Embryonic facial prominence (tissue), 1 donor: ENCODE results near the gene SMYD3.
A peak's percentile ranks its signal among the peaks of the same experiment; 100 is the strongest.

Experiments
- DNase-seq: peaks from one replicate; pipeline ENCODE4 v3.0.0-alpha.2; 2016; ENCODE audit errors: extremely low spot score

Gene SMYD3

DNA sequence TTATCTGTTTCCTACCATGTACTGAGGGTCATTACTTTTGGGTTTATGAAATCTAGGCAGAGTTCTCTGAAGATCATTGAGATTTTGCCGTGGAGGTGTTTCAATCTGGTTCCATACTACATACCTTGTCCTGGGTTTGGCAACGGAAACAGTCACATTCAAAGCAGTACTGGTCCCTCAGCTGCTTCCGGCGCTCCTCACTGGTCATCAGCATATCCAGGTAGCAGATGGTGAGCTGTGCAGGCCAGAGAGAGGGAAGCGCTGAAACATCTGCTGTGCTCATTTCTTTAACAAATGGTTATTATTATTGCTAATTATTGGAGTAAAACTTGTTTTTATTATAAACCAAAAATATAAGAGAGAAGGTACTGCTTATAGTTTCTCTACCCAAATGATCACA is 591.7 kb downstream of the SMYD3 start:
- DNase-seq = no peak

DNA sequence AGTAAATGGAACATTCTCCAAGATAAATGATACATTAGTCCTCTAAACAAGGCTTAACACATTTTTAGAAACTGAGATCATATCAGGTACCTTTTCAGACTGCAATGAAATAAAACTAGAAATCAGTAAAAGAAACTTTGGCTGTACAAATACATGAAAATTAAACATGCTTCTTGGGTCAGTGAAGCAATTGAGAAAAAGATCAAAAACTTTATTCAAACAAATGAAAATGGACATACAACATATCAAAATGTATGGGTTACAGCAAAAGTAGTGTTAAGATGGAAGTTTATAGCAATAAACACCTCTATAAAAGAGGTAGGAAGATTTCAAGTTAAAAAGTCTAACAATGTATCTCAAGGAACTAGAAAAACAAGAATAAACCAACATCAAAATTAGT is 598.5 kb downstream of the SMYD3 start:
- no peak for DNase-seq

DNA sequence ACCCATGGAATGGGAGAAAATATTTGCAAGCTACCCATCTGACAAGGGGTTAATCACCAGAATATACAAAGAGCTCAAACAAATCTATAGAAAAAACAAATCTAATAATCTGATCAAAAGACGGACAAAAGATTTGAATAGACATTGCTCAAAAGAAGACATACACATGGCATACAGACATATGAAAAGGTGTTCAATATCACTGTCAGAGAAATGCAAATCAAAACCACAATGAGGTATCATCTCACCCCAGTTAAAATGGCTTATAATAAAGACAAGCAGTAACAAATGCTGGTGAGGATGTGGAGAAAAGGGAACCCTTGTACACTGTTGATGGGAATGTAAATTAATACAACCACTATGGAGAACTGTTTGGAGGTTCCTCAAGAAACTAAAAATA is 600.9 kb downstream of the SMYD3 start:
- DNase-seq = no peak

DNA sequence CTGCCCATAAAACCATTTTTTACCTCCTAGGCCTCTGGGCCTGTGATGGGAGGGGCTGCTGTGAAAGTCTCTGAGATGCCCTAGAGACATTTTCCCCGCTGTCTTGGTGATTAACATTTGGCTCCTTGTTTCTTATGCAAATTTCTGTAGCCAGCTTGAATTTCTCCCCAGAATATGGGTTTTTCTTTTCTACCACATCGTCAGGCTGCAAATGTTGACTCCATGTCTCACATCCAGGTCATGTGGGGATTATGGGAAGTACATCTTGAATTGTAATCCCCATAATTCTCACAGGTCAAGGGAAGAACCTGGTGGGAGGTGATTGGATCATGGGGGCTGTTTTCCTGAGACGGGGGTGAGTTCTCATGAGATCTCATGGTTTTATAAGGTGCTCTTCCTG is 603.2 kb downstream of the SMYD3 start:
- DNase-seq = no peak

DNA sequence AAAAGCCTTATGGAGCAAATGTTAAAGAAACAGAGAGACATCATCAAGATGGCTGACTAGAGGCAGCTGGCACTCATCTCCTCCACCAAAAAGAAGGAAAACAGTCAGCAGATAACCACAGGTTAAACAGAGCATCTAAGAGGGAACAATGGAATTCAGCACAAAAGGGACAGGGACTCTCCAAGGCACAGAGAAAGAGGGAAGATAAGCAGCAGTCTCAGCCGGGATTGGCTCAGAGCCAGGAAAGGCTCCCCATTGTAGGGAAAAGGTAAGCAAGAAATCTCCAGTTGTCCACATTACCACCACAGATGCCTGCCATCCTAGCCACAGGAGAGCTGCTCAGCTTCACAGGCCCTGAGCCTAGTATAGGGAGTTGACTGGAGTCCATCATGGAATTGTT is 605.5 kb downstream of the SMYD3 start:
- no peak for DNase-seq

DNA sequence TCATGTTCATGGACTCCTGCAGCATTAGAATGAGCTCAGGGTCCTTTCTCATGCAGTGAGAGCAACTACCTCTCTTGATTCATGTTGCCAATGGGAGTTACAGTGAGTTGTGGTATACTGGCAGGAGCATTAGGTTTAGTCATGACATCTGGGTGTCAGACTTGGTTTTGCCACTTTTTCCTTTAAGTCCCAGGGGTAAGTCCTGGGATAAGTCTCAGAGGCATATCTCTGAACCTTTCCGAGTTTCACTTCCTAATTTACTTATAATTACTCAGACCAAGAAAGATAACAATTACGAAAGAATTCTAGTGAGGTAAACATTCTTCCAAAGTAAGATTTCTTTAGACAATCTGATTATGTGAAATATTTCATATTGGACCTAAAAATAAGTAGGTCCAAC is 606.0 kb downstream of the SMYD3 start:
- no peak for DNase-seq

DNA sequence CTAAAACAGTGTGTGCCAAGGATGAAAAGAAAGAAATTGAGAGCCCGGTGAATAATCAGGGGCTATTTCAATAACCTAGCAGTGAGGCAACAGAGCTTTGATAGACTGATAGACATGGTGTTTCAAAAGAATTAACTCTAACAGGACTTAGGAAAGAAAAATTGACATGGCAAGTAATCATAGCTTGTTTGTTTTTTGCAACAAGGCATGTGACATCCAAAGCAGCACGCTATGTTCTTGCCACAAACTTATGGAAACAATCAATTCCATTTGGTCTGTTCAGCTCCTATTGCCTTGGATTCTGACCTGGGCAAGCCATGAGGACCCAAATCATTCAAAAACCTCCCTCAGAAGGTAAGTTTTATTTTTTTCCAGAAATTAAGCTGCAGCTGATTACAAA is 608.5 kb downstream of the SMYD3 start:
- DNase-seq = no peak

DNA sequence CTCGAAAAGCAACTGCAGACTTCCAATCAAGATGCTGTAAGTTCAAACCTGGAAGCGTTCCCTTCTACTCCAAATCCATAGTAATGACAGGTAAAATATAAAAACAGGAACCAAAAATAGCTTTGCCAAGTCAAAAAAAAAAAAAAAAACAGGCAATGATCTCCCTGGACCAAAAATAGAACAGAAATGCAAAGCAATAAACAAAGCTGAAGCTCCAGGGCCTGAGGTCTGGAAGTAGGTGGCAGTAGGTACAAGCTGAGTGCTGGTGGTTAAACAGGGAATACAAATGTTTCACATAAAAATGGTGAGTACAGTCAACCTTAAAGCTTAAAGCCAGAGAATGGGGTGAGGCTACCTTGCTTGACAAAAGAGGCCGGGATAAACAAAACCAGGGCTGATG is 610.8 kb downstream of the SMYD3 start:
- no peak for DNase-seq

DNA sequence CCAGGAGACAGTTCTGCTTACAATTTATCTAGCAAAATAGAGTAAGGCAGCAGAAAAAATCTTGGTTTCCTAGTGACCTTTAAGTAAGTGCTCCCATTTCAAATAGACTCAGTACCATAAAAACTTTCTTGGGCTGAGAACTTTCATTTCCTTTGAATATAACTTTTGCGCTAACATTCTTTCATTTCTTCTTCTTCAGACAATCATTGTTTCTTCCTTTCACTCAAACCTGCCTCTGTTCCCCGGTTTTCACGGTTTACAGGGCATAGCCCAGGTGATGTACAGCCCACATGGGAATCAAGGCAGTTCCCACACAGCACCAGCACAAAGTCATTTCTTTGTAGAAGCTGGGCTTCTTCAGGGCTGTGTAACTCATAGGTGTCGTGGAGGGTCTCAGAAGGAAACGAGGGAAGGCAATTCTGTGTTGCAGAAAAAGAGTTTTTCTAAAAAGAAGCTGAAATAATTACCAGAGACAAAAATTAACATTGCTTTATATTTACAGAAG is 611.6 kb downstream of the SMYD3 start:
- DNase-seq = no peak

DNA sequence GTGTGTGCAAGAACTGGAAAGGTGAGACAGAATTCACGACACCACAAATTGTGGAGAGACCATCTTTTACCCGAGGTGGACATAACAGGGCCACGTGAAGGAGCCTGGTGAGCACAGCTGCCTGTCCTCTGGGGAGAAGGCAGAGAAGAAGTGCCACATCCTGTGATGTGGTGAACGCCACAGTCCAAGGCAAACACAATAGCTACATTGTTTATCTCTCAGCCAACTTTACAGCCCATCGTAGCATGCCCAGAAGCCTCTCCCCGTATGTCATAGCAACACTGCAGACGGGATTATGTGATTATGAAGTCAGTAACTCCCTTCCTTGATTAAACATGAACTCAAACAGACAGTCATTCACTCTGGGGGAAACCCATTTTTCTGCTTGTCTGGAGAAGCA is 612.2 kb downstream of the SMYD3 start:
- no peak for DNase-seq

DNA sequence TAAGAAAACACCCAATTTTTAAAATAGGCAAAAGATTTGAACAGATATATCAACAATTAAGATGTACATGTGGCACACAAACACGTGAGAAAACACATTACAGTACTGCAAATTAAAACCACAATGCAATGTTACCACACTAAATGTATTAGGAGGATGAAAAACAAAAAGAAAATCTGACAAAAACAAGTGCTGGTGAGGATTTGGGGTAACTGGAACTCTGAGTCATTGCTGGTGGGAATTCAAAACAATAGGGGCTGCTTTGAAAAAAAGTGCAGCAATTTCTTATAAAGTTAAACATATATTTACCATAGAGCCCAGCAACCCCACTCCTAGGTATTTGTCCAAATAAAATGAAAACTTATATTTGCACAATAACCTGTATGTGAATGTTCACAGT is 614.1 kb downstream of the SMYD3 start:
- no peak for DNase-seq

DNA sequence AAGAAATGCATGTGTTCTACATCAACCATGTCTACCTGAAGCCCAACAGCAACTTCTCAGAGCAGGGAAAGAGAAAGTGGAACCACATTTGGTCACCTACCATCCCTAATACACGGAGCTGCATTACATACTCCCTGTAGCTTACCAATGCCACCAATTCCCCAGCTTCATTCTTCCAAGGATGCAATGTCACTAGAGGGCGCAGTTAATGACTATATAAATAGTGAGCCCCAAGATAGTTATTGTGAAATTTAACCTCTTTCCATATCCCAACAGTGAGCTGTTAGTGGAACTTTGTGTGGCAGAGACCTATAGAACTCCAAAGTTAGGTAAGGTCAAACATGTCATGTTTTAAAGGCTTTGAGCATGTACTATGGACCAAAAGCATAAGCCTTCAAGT is 618.3 kb downstream of the SMYD3 start:
- DNase-seq = no peak

DNA sequence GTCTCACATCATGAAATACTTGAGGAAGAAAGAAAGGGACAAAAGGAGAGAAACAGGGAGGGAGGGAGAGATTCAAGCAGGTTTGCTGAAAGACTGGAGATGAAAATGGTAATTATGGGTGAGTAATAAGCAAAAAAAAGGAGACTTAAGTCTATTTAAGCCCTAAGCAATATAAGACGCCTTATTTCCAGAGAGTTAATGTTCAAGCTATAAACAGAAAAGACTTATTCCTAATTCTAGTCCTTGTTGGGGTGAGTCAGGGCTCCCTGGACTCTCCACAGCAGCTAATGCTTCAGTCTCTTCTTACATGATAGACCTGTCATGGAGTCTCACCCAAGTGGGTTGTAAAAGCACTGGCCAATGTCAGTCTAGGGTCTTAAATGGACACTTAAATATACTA is 619.2 kb downstream of the SMYD3 start:
- no peak for DNase-seq

DNA sequence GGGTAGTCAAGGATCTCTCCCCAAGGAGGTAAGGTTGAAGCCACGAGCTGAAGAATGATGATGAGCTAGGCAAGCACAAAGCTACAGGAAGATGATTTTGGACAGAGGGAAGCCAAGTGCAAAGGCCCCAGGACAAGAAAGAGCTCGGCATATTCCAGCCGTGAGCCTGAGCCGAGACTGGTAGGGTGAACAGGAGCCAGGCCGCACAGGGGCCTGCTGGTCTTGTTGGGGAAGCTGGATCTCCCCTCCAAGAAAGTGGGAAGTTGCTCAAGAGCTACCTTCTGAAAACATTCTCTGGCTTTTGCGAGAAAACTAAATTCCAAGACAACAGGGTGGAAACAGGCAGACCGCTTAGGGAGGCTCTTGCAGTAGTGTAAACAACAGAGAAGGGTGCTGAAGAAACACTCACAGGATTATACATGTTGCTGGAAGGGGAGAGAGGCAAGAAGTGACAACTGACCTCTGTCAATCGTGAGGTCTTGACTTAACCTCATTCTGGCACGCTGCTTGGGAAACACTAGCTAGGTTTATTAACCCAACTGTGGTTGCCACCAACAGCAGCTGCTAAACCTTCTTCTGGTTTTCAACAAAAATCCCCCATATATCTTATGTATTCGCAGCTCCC is 625.2 kb downstream of the SMYD3 start:
- no peak for DNase-seq

DNA sequence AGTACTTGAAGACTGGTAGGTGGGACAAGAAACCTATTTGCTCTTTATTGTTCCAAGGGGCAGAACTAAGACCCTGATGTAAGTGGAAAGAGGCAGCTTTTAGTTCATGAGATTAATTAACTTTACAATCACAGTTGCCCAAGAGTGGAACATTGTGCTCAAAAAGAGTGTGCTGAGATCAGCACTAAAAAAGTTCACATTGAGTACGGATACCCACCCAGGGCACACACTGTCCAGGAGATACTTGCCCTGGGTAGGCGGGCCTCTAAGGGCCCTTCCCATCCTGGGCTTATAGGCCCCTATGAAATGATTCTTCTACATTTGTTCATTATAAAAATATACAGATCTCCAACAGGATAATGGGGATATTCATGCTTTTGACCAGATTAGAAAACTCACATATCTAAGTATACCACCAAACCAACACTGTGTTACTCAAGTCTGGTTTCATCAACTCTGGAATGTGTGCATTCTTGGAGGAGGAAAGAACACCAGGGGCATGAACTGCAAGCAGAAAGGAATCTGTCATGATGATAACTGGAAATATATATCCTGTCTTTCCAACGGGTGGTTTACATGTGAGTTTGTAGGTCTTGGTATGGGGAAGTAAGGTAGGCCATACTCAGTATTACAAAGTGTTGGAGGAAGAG is 626.2 kb downstream of the SMYD3 start:
- no peak for DNase-seq

DNA sequence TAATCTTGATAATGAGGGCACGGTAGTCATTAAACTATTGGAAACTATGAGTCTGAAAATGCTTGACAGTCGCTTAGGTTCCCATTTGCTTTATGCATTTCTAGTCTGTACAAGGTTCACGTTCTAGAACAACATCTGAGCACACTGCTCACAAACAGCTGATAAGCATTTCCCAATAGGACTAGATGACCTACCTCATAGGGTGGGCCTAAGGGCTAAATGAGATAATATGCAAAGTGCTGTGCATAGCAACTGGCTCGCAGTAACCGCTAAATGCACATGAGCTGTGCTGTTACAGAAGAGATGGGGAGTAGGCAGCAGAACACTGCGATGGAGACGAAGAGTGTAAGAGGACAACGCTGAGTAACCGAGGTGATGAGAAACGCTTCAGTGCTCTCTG is 628.0 kb downstream of the SMYD3 start:
- no peak for DNase-seq

DNA sequence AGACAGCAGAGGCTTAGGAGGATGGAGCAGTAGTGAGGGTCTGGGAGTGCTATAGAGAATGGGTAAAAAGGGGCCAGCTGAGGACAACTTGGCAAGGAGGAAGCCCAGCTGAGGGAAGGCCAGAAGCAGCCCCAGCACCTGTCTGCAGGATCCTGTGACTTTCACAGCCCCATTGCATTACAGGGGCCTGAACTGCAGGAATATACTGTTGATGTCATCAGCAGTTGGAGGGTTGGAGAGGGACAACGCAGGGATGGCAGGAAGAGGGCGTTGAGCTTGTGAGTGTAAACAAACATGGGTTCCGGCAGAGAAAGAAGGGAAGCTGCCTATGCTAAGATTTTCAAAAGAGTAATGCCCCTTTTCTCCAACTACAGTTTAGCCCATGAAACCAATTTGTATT is 628.5 kb downstream of the SMYD3 start:
- DNase-seq = no peak

DNA sequence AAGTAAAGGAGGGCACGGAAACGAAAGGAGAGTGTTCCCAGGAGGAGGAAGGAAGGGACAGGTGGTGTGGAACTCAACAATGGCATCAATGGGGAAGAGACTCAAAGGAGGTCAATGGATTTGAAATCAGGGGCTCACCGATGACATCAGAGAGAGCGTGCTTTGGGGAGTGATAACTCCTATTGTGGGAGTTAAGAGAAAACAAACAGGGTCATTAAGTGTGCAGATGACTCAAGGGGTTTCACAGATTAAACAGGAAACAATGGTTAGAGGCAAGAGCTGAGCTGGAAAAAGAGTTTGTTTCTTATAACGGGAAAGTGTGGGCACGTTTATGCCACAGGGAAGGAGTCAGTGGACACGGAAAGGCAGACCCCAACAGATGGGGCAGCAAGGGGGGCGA is 629.1 kb downstream of the SMYD3 start:
- DNase-seq = no peak

DNA sequence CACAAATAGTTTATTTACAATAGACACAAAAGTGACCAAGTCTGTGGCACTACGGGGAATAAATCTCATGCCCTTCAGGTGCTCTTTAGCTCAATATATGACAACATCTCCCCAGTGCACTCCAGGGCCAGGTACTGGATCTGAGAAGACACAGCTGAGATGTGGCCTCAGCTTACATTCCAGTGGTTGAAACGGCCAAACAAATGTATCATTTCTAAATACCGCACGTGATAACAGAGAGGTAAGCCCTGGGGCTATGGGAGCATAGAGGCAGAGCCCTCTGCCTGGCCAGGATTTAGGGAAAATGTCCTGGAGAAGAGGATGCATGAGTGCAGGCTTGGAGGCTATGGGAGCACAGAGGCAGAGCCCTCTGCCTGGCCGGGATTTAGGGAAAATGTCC is 630.5 kb downstream of the SMYD3 start:
- no peak for DNase-seq

DNA sequence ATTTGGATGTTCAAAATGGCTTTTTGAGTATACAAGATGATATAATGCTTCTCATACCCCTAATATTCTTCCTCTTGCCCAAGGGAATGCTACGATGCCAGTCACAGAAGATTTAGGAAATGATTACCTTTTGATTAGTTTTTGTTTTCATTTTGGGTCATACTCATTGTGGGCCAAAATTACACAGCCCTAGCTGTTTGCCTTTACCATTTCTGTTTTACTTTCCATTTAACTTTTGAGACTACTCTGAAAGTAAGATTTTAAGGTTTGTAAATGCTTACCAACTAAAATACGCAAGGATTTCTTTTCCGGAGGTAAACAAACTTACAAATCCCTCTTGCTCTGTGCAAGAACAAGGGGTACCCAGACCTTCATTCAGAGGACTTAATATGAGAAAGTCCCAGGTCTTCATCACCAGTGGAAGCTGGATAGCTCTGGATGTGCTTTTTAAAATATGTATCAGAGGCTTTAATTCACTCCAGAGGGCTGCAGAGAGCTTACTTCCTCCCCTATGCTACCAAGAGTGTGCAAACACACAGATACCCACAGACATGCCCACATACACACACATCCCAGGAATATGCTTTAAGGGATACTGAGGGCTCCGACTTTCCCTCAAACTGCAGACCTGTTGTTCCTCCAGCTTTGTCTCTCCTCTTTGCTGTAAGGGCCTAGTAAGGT is 631.4 kb downstream of the SMYD3 start:
- no peak for DNase-seq

DNA sequence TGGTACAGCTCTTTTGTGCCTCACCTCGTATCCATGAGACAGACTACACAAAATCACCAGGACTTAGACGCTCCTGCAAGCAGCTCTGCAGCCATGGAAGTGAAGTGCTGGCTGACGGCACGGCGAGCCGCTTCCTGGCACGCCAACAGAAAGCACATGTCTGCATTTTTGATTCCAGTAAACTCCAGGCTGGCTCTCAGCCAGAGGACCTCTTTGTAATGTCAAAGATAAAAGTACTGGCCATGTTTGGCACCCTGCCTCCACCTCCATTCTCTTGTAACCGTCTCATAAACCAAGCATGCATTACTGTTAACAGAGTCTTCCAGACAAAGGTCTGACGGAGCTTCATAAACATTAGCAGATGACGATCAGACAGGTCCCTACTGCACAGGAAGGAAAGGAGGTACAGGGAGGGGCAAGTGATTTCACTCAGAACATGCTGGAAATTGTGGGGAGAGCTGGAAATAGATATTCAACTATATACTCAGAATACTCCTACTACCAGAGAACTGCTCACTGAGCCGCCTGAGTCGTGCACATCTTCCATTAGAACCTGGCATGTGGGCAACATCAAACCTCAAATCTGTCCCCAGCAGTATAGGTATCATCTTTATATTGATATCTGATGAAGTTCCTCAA is 632.0 kb downstream of the SMYD3 start:
- DNase-seq = peak; percentile 80

DNA sequence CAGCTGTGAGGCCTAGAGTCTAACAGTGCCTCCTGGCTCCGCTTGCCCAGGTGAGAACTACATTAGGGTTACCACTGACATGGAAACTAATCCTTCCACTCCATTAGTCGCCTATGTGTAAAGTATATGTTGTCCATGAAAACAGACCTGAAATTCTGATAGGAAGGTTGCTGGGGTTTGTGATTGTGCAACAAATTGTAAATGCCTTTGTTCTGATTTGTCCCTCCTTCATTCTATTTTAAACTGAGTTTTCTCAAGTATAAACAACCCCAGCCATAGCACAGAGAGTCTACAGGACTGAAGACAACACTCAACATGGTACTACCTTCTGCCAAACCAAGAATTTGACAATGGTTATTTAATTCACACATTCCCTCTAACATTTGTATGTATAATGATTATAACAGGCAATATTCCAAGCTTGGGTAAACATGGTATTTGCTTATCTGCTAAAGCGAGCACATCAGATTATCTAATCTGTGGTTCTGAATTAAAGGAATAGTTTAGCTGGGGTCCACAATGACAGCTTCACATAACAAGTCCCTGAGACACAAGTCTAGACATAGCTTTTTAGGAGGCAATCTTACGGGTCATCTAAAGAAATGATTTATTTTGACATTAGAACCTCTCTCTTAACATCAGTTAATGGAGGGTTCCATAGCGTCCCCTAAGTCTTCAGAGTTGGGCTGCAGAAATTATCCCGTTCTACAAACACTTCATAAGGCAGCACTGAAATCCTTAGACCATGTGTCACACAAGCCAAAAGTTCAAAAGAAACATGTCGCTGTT is 633.0 kb downstream of the SMYD3 start:
- no peak for DNase-seq
